ENCODE results near the gene LILRB3. TPM values are rescaled to one million over a fixed set of nuclear protein-coding genes. Genes with fewer than 3 reads are reported as not detected.
"Not testable (repeated sequence)": the region's sequence is repeated elsewhere in the genome, so short reads cannot be mapped to it uniquely, and the experiment has no call there.

The LILRB3 gene
- total RNA-seq, 2 donors from 2014 or later, result 0.37 TPM; not detected in 1

- Mint-ChIP-seq H3K36me3 (no peaks in the 10 kb centered on the region), H3K9me3 (no peaks in the 10 kb centered on the region), H3K27ac (peak overlapping the region in 1 of 2 donors; percentile 25)
- DNase-seq (ENCODE audit: low spot score in 2 of 2) (peak in 1 of 2 donors; percentile 80), ATAC-seq (peak; percentile 93 to 94)
These were observed 25.3 kb upstream of the LILRB3 start for GRCh38 chr19:54248016-54248601.

DNA sequence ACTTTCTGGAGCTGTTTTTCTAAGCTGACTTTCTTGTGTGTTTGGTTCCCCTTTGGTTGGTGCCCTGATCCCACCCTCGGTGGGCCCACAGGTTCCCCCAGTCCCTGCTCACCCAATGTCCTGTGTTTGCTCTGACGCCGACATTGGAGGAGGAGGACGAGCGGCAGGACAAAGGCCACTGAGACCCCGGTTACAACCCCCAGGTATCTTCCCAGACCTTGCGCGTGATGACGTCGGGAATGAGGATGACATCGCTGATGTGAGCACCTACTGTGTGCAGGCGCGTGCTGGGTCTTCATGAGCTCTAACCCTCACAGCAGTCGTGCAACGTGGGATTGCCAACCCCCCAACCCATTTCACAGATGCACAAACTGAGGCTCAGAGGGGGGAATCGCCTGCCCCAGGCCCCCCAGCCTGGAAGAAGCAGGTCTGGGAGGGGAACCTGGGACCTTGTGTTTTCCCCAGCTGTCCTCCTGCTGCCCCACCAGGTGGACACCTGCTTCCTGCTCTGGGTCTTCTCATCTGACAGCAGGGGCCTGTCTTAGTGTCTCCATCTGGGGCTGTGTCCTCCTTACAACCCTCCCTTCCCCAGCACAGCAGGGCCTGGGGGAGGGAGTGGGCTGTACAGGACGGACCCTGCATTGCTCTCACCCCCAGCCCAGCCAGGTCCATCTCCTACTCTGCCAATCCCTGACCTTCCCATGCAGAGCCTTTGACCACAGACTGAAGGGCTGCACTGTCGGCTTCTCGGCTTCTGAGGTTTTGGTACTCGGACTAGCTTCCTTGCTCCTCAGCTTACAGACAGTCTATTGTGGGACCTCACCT is 24.5 kb upstream of the LILRB3 start:
- DNase-seq (ENCODE audit: low spot score in 2 of 2) (no peak), ATAC-seq (peak; percentile 8 to 29)
- no peaks in the 10 kb centered on the region for H3K36me3 Mint-ChIP-seq
- H3K27ac Mint-ChIP-seq, result peak overlapping the region in 1 of 2 donors; percentile 25
- no peaks in the 10 kb centered on the region for H3K9me3 Mint-ChIP-seq

DNA sequence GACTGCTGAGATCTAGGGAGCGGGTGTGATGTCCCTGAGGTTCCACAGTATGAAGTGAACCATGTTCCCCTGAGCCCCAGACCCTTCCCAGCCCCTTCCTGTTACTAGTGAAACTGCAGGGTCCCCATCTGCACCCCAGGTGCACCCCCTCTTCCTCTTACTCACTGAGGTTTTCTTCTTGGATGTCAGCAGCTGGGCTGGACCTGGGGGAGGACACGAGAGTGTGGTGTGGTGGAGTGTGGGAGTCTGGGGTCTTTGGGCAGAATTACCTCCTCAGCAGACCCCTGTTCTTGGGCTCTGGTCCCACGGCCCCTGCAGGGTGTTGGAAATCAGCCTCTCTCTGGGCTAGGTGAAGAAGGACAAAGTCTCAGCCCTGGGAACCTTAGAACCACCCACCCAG is 23.1 kb upstream of the LILRB3 start:
- Mint-ChIP-seq H3K9me3 (no peaks in the 10 kb centered on the region), H3K36me3 (no peaks in the 10 kb centered on the region), H3K27ac (no peak overlapping the region)
- no peak for ATAC-seq
- no peak for DNase-seq (ENCODE audit: low spot score in 2 of 2)

- H3K9me3 Mint-ChIP-seq; H3K36me3 Mint-ChIP-seq; H3K27ac Mint-ChIP-seq; DNase-seq (ENCODE audit: low spot score in 2 of 2); ATAC-seq: not testable (repeated sequence)
These were observed 21.0 kb upstream of the LILRB3 start for GRCh38 chr19:54243809-54244208.

DNA sequence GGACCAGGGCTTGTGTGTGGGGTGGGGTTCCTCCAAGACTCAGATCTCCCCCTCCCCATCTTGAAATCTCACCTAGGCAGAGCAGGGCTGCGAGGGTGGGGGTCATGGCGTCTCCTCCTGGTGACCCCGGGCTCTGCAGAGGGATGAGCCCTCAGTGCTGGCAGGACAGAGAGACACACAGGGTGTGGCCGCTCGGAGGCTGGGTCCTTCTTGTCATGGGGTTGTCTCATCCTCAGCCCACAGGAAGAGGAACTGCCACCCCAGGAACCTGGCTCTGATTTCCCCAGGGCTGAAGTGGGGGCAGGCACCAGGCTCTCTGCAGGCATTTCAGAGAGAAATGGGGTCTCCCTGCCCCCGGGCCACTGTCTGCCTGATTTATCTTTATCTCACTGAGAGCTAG is 19.8 kb upstream of the LILRB3 start, which contains the start of gene LILRA6:
Gene LILRA6, minus strand, starts transcription at position 145 of the 400 bp plus-strand sequence.
- not testable (repeated sequence) for H3K9me3 Mint-ChIP-seq; ATAC-seq; H3K36me3 Mint-ChIP-seq; H3K27ac Mint-ChIP-seq; DNase-seq (ENCODE audit: low spot score in 2 of 2)

GRCh38 chr19:54242234-54242633 is 19.4 kb upstream of the LILRB3 start:
- ATAC-seq; DNase-seq (ENCODE audit: low spot score in 2 of 2); H3K9me3 Mint-ChIP-seq; H3K36me3 Mint-ChIP-seq; H3K27ac Mint-ChIP-seq: not testable (repeated sequence)

DNA sequence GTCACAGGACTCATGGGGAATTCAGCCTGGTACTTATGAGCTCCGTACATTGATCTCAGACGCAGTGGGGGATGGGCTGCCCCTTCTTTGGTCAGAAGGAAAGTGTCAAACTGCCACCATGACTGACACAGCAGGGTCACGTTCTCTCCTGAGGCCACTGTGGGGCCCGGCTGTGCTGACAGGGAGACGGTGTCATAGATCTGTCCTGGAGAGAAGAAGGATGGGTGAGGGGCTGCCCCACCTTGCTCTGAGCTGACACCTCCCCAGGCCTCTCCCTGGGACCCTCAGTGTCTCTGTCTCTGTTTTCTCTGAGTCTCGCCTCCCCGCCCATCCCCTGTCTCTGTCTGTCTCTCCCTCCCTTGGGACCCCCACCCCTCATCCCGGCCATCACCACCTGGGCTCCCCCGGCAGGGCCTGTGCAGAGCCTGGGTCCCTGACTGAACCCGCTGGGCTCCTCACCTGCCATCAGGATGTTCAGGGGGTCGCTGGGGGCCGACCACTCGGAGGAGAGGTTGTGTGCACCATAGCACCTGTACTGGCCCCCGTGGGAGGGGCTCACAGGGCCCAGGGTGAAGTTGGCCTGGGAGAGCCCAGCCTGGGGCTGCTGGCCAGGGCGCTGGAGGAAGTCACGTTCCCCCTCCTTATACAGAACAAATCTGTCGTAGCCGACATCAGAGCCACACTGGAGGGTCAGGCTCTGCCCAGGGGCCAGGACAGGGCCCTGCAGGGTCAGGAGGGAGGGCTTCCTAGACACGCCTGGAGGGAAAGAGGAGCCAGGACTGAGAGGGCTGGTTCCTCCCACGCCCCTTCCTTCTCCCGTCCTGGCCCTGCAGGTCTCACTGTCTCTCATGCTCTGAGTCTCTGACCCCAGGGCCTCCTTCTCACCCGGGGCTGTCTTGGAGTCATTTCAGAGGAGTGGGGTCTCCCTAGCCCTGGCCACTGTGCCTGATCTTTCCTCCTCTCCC is 17.8 kb upstream of the LILRB3 start:
- not testable (repeated sequence) for DNase-seq (ENCODE audit: low spot score in 2 of 2); H3K36me3 Mint-ChIP-seq; H3K9me3 Mint-ChIP-seq
- H3K27ac Mint-ChIP-seq, result peak overlapping the region in 1 of 2 donors; percentile 65
- ATAC-seq, result peak in 1 of 2 donors; percentile 49

DNA sequence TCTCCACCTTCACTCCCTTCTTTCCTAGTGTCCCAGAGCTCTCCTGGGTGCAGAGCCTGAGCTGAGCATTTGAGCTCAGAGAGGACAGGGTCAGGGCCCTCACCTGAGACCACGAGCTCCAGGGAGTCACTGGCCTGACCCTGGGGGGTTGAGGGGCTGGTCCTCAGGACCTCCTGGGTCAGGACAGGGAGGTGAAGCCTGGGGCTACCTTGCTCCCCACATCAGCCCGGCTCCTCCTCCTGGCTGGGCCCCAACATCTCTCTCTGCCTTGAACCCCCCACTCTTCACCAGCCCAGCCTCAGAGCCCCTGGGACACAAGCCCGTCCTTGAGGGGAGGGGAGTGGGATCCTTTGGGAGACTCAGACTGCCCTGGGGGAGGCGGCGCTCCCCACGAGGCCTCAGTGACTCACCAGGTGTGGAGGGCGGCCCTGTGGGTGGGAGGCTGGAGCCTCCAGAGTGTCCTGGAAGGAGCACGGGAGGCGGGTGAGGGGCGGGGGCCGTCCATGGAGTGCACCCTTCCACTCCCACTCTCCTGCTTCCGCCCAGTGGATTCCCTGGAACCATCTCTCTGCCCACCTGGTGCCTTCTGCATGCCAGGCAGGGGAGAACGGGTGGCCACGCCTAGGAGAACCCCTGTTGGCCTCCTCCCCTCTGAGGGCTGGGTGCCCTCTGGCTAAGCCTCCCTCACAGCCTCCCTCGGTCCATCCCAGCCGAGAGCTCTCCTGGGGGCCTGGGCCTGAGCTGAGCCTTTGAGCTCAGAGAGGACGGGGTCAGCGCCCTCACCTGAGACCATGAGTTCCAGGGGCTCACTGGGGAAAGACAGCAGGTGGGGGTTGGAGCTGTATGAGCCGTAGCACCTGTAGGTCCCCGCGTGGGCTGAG is 16.9 kb upstream of the LILRB3 start:
- ATAC-seq, result peak in 1 of 2 donors; percentile 54
- not testable (repeated sequence) for DNase-seq (ENCODE audit: low spot score in 2 of 2); H3K36me3 Mint-ChIP-seq; H3K9me3 Mint-ChIP-seq
- H3K27ac Mint-ChIP-seq, result peak overlapping the region in 1 of 2 donors; percentile 18

DNA sequence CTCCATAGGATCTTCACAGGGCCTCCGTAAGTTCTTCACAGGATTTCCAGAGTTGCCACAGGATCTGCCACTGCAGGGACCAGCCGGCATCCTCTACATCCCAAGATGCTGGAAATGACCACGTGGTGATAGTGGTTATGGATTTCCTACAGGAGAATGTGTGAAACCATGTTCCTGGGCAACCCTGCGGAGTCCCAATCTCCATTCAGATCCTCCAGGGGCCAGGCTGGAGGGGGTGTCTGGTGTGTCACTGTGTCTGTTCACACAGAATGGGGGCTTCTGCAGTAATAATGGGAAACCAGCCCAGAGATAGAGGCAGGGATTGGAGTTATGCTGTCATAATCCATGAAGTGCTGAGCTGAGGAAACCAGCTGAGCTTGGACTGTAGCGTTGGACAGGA is 11.1 kb upstream of the LILRB3 start:
- Mint-ChIP-seq H3K36me3 (no peaks in the 10 kb centered on the region), H3K9me3 (no peaks in the 10 kb centered on the region), H3K27ac (no peak overlapping the region)
- ATAC-seq (no peak), DNase-seq (ENCODE audit: low spot score in 2 of 2) (no peak)

DNA sequence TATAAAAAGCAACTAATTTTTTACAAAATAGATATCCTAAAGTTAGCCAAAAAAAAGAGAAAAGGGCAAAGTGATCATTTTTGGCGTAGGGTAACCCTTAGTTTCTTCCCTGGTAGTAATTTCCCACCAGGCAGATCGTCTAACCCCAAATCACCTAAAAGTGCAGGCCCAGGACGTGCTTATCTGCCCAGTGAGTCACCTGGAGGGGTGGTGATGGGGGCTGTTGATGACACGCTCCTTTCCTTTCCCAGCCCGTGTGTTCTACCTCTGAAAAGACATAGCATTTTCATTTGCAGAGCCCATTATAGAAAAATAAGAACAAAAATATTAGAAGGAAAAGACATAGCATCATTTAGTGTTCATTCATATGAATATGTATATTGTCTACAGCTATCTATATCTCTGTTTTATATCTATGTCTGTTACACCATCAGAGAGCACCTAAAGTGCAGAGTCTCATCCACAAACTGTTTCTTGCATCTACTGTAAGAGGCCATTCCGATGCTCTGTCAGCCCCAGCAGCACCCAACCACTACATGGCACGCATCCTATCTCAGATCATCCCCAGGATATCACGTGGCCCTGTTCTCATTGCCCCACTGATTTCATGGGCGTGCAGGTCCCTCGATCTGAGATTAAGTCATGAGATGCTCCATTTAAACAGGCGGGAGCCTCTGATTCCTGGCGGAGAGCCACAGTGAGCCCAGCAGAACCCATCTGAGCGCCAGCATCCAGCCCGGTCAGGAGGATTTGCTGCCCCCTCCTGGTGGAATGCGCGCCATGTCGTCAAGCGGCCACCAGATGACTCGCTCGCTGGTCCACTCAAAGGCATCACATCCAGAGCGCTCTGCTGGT is 8.5 kb upstream of the LILRB3 start:
- no peak overlapping the region for H3K27ac Mint-ChIP-seq
- no peaks in the 10 kb centered on the region for H3K36me3 Mint-ChIP-seq
- DNase-seq (ENCODE audit: low spot score in 2 of 2) (peak in 1 of 2 donors; percentile 95), ATAC-seq (peak; percentile 87 to 98)
- H3K9me3 Mint-ChIP-seq, result no peaks in the 10 kb centered on the region

DNA sequence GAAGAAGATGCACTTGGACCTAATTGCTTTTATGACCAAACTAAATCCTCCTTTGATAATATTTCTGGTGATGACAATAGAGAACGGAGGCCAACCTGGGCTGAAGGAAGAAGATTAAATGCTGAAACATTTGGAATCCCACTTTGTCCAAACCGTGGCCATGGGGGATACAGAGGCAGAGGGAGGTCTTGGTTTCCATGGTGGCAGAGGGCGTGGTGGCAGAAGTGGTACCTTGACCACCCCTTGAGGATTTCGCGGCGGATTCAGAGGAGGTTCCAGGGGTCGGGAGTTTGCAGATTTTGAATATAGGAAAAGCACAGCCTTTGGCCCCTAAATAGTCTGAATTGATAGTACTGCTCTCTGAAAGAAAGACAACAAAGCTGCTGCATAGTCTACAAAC is 7.2 kb upstream of the LILRB3 start:
- H3K9me3 Mint-ChIP-seq, result no peaks in the 10 kb centered on the region
- H3K36me3 Mint-ChIP-seq, result no peaks in the 10 kb centered on the region
- DNase-seq (ENCODE audit: low spot score in 2 of 2) (no peak), ATAC-seq (no peak)
- H3K27ac Mint-ChIP-seq, result no peak overlapping the region

- DNase-seq (ENCODE audit: low spot score in 2 of 2) (no peak), ATAC-seq (no peak)
- no peaks in the 10 kb centered on the region for H3K36me3 Mint-ChIP-seq
- H3K27ac Mint-ChIP-seq, result no peak overlapping the region
- H3K9me3 Mint-ChIP-seq, result no peaks in the 10 kb centered on the region
These were observed 6.3 kb upstream of the LILRB3 start for GRCh38 chr19:54229146-54229545.

DNA sequence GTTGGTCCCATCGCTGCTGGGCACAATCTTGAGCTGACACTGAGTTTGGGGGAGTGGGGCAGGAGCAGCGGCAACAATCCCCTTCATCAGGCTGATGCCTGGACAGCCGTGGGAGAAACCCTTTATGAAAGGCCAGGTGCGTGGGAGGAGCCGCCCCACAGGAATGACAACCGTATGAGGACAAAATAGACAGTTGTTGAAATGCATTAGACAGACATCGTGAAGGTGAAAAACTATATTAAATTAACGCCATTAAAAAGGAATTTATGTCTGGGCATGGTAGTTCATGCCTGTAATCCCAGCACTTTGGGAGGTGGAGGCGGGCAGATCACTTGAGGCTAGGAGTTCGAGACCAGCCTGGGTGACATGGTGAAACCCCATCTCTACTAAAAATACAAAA is 1.8 kb upstream of the LILRB3 start:
- not testable (repeated sequence) for DNase-seq (ENCODE audit: low spot score in 2 of 2); ATAC-seq

DNA sequence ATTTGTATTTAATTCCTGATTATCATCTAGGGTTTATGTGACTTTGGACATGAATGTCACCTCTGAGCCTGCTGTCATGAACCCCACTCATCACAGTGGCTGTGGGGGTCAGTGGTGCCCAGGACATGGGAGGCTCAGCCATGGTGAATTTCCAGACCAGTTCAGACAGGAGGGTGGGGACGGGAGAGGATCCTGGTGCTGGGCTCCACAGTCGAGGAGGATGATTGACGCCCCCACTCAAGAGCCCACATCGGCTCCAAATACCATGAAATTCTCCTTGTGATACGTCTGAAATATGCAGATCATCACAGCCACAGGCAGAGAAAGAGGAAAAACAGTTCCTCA is 1.1 kb upstream of the LILRB3 start:
- not testable (repeated sequence) for H3K27ac Mint-ChIP-seq; H3K9me3 Mint-ChIP-seq; H3K36me3 Mint-ChIP-seq; ATAC-seq; DNase-seq (ENCODE audit: low spot score in 2 of 2)

More for the DNA sequence above, 1.8 kb upstream of the LILRB3 start:
- H3K36me3 Mint-ChIP-seq, H3K9me3 Mint-ChIP-seq, H3K27ac Mint-ChIP-seq: not testable (repeated sequence)

GRCh38 chr19:54223277-54223936 is 600 bp upstream of the LILRB3 start:
- not testable (repeated sequence) for ATAC-seq; DNase-seq (ENCODE audit: low spot score in 2 of 2); H3K36me3 Mint-ChIP-seq; H3K9me3 Mint-ChIP-seq
- H3K27ac Mint-ChIP-seq, result peak overlapping the region in 1 of 2 donors; percentile 63
